Fibroblast of pulmonary artery (primary cell): ENCODE measurements around the gene POLG.

Experiments
- DNase-seq: peaks from one replicate; pipeline ENCODE4 v3.0.0-alpha.2; 2010; ENCODE audit warnings: low read depth
- H3K4me3 ChIP-seq: replicated peaks from 2 replicates; pipeline ENCODE4 v1.5.1; 2011; ENCODE audit warnings: low read depth, mild to moderate bottlenecking, control low read depth, low read length, moderate library complexity
- CTCF ChIP-seq: IDR thresholded peaks from 2 replicates; pipeline ENCODE4 v1.5.1; 2011; ENCODE audit warnings: mild to moderate bottlenecking, control low read depth, low read length, inconsistent platforms; ENCODE audit errors: missing control alignments

The POLG gene

GRCh38 chr15:89322822-89323221, 11.8 kb downstream of the POLG start:
- H3K4me3 ChIP-seq = no peak overlapping the region
- no peak for TF ChIP-seq CTCF
- DNase-seq = no peak

- no peak for TF ChIP-seq CTCF
- DNase-seq = no peak
- no peak overlapping the region for H3K4me3 ChIP-seq
These were observed 12.9 kb downstream of the POLG start for GRCh38 chr15:89321521-89322410.

- no peak for TF ChIP-seq CTCF
- no peak for DNase-seq
- no peak overlapping the region for H3K4me3 ChIP-seq
These were observed 14.4 kb downstream of the POLG start for GRCh38 chr15:89320200-89320599.

GRCh38 chr15:89319678-89320077, 14.9 kb downstream of the POLG start:
- H3K4me3 ChIP-seq = no peak overlapping the region
- no peak for DNase-seq
- no peak for TF ChIP-seq CTCF

- no peak for DNase-seq
These were observed 17.4 kb downstream of the POLG start for GRCh38 chr15:89317186-89317720.

GRCh38 chr15:89316504-89316903, 18.1 kb downstream of the POLG start:
- no peak overlapping the region for H3K4me3 ChIP-seq
- no peak for TF ChIP-seq CTCF
- DNase-seq = no peak

More at GRCh38 chr15:89317186-89317720, 17.4 kb downstream of the POLG start:
- no peak overlapping the region for H3K4me3 ChIP-seq
- TF ChIP-seq CTCF = no peak

- DNase-seq = no peak
- no peak overlapping the region for H3K4me3 ChIP-seq
- no peak for TF ChIP-seq CTCF
These were observed 19.2 kb downstream of the POLG start for GRCh38 chr15:89315375-89315929.
